Neural progenitor cell (in vitro differentiated cells): ENCODE data around the gene PGM2. TPM values are rescaled to one million over a fixed set of nuclear protein-coding genes. Genes with fewer than 3 reads are reported as not detected.

Experiments
- DNase-seq: peaks from one replicate; pipeline ENCODE4 v3.0.0-alpha.2; 2016; ENCODE audit warnings: low spot score
- H2AFZ ChIP-seq: fragments of 200-600 bp; sonication (generic); replicated peaks from 2 replicates; pipeline ENCODE4 v1.6.1; 2016; ENCODE audit warnings: antibody characterized with exemption
- H3F3A ChIP-seq: fragments of 200-600 bp; sonication (generic); 2 replicates; pipeline ENCODE4 v1.6.1; 2016; ENCODE audit warnings: antibody characterized with exemption, low read depth
- H3K27ac ChIP-seq: fragments of 200-600 bp; sonication (generic); 2 replicates; pipeline ENCODE4 v1.5.1; 2016; ENCODE audit warnings: mild to moderate bottlenecking
- H3K27me3 ChIP-seq: fragments of 200-600 bp; sonication (generic); 2 replicates; pipeline ENCODE4 v1.6.1; 2016; ENCODE audit warnings: mild to moderate bottlenecking, moderate library complexity
- H3K36me3 ChIP-seq: fragments of 200-600 bp; sonication (generic); 2 replicates; pipeline ENCODE4 v1.5.1; 2016
- H3K4me1 ChIP-seq: fragments of 200-600 bp; sonication (generic); 2 replicates; pipeline ENCODE4 v1.6.1; 2016; ENCODE audit warnings: mixed run types
- H3K4me2 ChIP-seq: fragments of 200-600 bp; sonication (generic); 2 replicates; pipeline ENCODE4 v1.6.1; 2016
- H3K4me3 ChIP-seq: fragments of 200-600 bp; sonication (generic); 2 replicates; pipeline ENCODE4 v1.5.1; 2016
- H3K79me2 ChIP-seq: fragments of 200-600 bp; sonication (generic); 2 replicates; pipeline ENCODE4 v1.6.1; 2016; ENCODE audit warnings: low read depth
- H3K9ac ChIP-seq: fragments of 200-600 bp; sonication (generic); 2 replicates; pipeline ENCODE4 v1.6.1; 2016
- H3K9me3 ChIP-seq: fragments of 200-600 bp; sonication (generic); 2 replicates; pipeline ENCODE4 v1.5.1; 2016; ENCODE audit warnings: low read depth
- H4K20me1 ChIP-seq: fragments of 200-600 bp; sonication (generic); 2 replicates; pipeline ENCODE4 v1.6.1; 2016; ENCODE audit warnings: low read depth
- H3K27ac Mint-ChIP-seq: 3 replicates; pipeline ENCODE4 v1.8.0; 2021; ENCODE audit warnings: mixed read lengths
- H3K27me3 Mint-ChIP-seq: 2 replicates; pipeline ENCODE4 v1.8.0; 2022; ENCODE audit warnings: low read depth, mild to moderate bottlenecking, inconsistent platforms, moderate library complexity, mixed read lengths; ENCODE audit not compliant: insufficient read depth
- H3K36me3 Mint-ChIP-seq: 3 replicates; pipeline ENCODE4 v1.8.0; 2021; ENCODE audit warnings: mixed read lengths
- H3K4me1 Mint-ChIP-seq: 3 replicates; pipeline ENCODE4 v1.8.0; 2021; ENCODE audit warnings: mixed read lengths
- H3K4me3 Mint-ChIP-seq: 3 replicates; pipeline ENCODE4 v1.8.0; 2021; ENCODE audit warnings: mild to moderate bottlenecking, moderate library complexity, mixed read lengths
- H3K9me3 Mint-ChIP-seq: 3 replicates; pipeline ENCODE4 v1.8.0; 2020; ENCODE audit warnings: mixed read lengths
- CTCF ChIP-seq: fragments of 200-600 bp; sonication (generic); IDR thresholded peaks from 2 replicates; pipeline ENCODE4 v1.5.1; 2017; ENCODE audit warnings: antibody characterized with exemption, mild to moderate bottlenecking
- EZH2 ChIP-seq: fragments of 200-600 bp; sonication (generic); IDR thresholded peaks from 2 replicates; pipeline ENCODE4 v1.6.1; 2017; ENCODE audit warnings: antibody characterized with exemption, mild to moderate bottlenecking, moderate library complexity
- EZH2phosphoT487 ChIP-seq: fragments of 200-600 bp; sonication (generic); IDR thresholded peaks from 2 replicates; pipeline ENCODE4 v1.6.1; 2017; ENCODE audit warnings: antibody characterized with exemption
- total RNA-seq: library from RNA; depleted of rRNA; stranded (reverse); fragments of >200 nt; gene quantifications from 2 replicates; pipeline ENCODE4 v1.2.3, GENCODE V29; 2015; ENCODE audit warnings: low replicate concordance

Gene PGM2
- total RNA-seq, 1 donor from 2014 or later: 20.1 TPM

DNA sequence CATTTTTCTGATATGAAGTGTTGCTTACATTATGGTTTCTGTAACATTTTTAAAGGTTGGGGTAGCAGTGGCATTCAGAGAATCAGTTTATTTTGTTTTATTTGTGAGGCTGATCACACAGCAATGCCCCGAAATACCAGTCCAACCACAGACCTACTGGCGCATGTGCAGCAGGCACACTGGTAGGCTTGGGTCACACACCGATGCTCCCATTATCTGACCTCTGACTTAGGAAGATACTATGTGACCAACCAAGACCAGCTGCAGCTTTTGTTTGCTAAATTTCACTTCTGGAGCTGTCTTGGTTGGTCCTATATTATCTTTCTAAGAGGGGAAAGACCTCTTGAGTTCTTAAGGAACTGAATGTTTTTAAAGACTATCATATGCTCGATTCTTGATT, 18.7 kb downstream of the PGM2 start:
- Mint-ChIP-seq H3K4me1 (no peaks in the 10 kb centered on the region), H3K4me3 (no peak overlapping the region), H3K27me3 (no peaks in the 10 kb centered on the region), H3K9me3 (no peaks in the 10 kb centered on the region), H3K36me3 (peaks cover 28% of the 10 kb centered on the region), H3K27ac (no peak overlapping the region)
- no peak overlapping the region for H3K4me3 ChIP-seq
- H3K36me3 ChIP-seq: no peaks in the 10 kb centered on the region
- no peak for TF ChIP-seq CTCF
- TF ChIP-seq EZH2: no peak
- no peak for TF ChIP-seq EZH2phosphoT487
- H2AFZ ChIP-seq: no peak overlapping the region
- no peak overlapping the region for H3K4me2 ChIP-seq
- H4K20me1 ChIP-seq: no peaks in the 10 kb centered on the region
- no peaks in the 10 kb centered on the region for H3K27me3 ChIP-seq
- no peaks in the 10 kb centered on the region for H3K4me1 ChIP-seq
- no peak overlapping the region for H3K27ac ChIP-seq
- no peak overlapping the region for H3K9ac ChIP-seq
- no peaks in the 10 kb centered on the region for H3K9me3 ChIP-seq
- H3F3A ChIP-seq: no peaks in the 10 kb centered on the region
- no peaks in the 10 kb centered on the region for H3K79me2 ChIP-seq
- no peak for DNase-seq

GRCh38 chr4:37847311-37847884, 20.9 kb downstream of the PGM2 start:
- no peak for TF ChIP-seq EZH2phosphoT487
- no peak for TF ChIP-seq CTCF
- TF ChIP-seq EZH2: no peak

GRCh38 chr4:37852376-37852775, 25.9 kb downstream of the PGM2 start:
- DNase-seq: no peak
- no peaks in the 10 kb centered on the region for H3K9me3 Mint-ChIP-seq
- H3K36me3 Mint-ChIP-seq: peaks cover 22% of the 10 kb centered on the region
- H3K4me3 Mint-ChIP-seq: no peak overlapping the region
- no peaks in the 10 kb centered on the region for H4K20me1 ChIP-seq
- no peak overlapping the region for H3K27ac Mint-ChIP-seq
- H3K27me3 ChIP-seq: no peaks in the 10 kb centered on the region
- H3K27ac ChIP-seq: no peak overlapping the region
- no peaks in the 10 kb centered on the region for H3K36me3 ChIP-seq
- no peaks in the 10 kb centered on the region for H3F3A ChIP-seq
- no peaks in the 10 kb centered on the region for H3K27me3 Mint-ChIP-seq
- H3K79me2 ChIP-seq: no peaks in the 10 kb centered on the region
- H3K4me2 ChIP-seq: no peak overlapping the region
- H2AFZ ChIP-seq: no peak overlapping the region
- no peaks in the 10 kb centered on the region for H3K4me1 Mint-ChIP-seq
- TF ChIP-seq EZH2phosphoT487: no peak
- no peak for TF ChIP-seq CTCF
- no peak for TF ChIP-seq EZH2
- H3K9ac ChIP-seq: no peak overlapping the region
- peaks cover 4% of the 10 kb centered on the region for H3K4me1 ChIP-seq
- H3K4me3 ChIP-seq: no peak overlapping the region
- no peaks in the 10 kb centered on the region for H3K9me3 ChIP-seq

More at GRCh38 chr4:37847311-37847884, 20.9 kb downstream of the PGM2 start:
- no peaks in the 10 kb centered on the region for H3K27me3 ChIP-seq
- no peaks in the 10 kb centered on the region for H3K36me3 ChIP-seq
- no peaks in the 10 kb centered on the region for H3K9me3 Mint-ChIP-seq
- no peaks in the 10 kb centered on the region for H3K79me2 ChIP-seq
- no peak overlapping the region for H2AFZ ChIP-seq
- H3K9me3 ChIP-seq: no peaks in the 10 kb centered on the region
- H4K20me1 ChIP-seq: no peaks in the 10 kb centered on the region
- H3K36me3 Mint-ChIP-seq: peaks cover 28% of the 10 kb centered on the region
- peaks cover 4% of the 10 kb centered on the region for H3K4me1 ChIP-seq
- no peak overlapping the region for H3K4me2 ChIP-seq
- H3K27ac Mint-ChIP-seq: no peak overlapping the region
- no peak for DNase-seq
- H3K9ac ChIP-seq: no peak overlapping the region
- no peaks in the 10 kb centered on the region for H3F3A ChIP-seq
- no peak overlapping the region for H3K4me3 ChIP-seq
- no peak overlapping the region for H3K27ac ChIP-seq
- no peaks in the 10 kb centered on the region for H3K27me3 Mint-ChIP-seq
- no peak overlapping the region for H3K4me3 Mint-ChIP-seq
- H3K4me1 Mint-ChIP-seq: no peaks in the 10 kb centered on the region
